WTC11 (cell line): ENCODE measurements around the gene SIRT5. TPM values are rescaled to one million over a fixed set of nuclear protein-coding genes. Genes with fewer than 3 reads are reported as not detected.

Experiments
- ATAC-seq: fragments of 200-7000 bp; cut with Tn5 transposase; 2 replicates; pipeline ENCODE4 v1.10.0; 2021; ENCODE audit warnings: mild to moderate bottlenecking, moderate library complexity
- CTCF ChIA-PET: fragments of 300-600 bp; sonication (Branson Sonifier 250); formaldehyde crosslinking; loops from one replicate; lab custom pipeline; 2021; ENCODE audit warnings: antibody characterized with exemption; lab: Charles Lee
- POLR2A ChIA-PET: fragments of 350-600 bp; sonication (Branson Sonifier 250); formaldehyde crosslinking; loops from one replicate; lab custom pipeline; 2021; ENCODE audit warnings: antibody characterized with exemption; lab: Charles Lee
- DNase-seq: peaks from one replicate; pipeline ENCODE4 v3.0.0; 2021; ENCODE audit warnings: low spot score
- H3K27ac Mint-ChIP-seq: 2 replicates; pipeline ENCODE4 v1.8.0; 2021; ENCODE audit warnings: mixed read lengths
- H3K27me3 Mint-ChIP-seq: 2 replicates; pipeline ENCODE4 v1.8.0; 2021; ENCODE audit warnings: low read depth, mild to moderate bottlenecking, moderate library complexity, mixed read lengths
- H3K36me3 Mint-ChIP-seq: 2 replicates; pipeline ENCODE4 v1.8.0; 2021; ENCODE audit warnings: mixed read lengths
- H3K4me1 Mint-ChIP-seq: 2 replicates; pipeline ENCODE4 v1.8.0; 2022; ENCODE audit warnings: mixed read lengths
- H3K4me3 Mint-ChIP-seq: 2 replicates; pipeline ENCODE4 v1.8.0; 2021; ENCODE audit warnings: mild to moderate bottlenecking, moderate library complexity, mixed read lengths
- H3K9me3 Mint-ChIP-seq: 2 replicates; pipeline ENCODE4 v1.8.0; 2021; ENCODE audit warnings: mixed read lengths
- AR ChIP-seq: fragments of 250-450 bp; sonication (Bioruptor Pico); IDR thresholded peaks from 2 replicates; pipeline ENCODE4 v1.9.0; 2021; ENCODE audit warnings: mild to moderate bottlenecking
- ERG ChIP-seq: fragments of 250-450 bp; sonication (Bioruptor Pico); IDR thresholded peaks from 2 replicates; pipeline ENCODE4 v1.8.0; 2021; ENCODE audit warnings: mild to moderate bottlenecking
- FOXP1 ChIP-seq: sonication (generic); formaldehyde crosslinking; IDR thresholded peaks from 2 replicates; pipeline ENCODE4 v1.8.0; 2022; ENCODE audit warnings: missing genetic modification reagents, mild to moderate bottlenecking, moderate library complexity, borderline replicate concordance
- GABPB1 ChIP-seq: sonication (generic); formaldehyde crosslinking; IDR thresholded peaks from 2 replicates; pipeline ENCODE4 v1.8.1; 2023; ENCODE audit warnings: mild to moderate bottlenecking, missing genetic modification reagents
- HMGA2 ChIP-seq: fragments of 250-450 bp; sonication (Bioruptor Pico); IDR thresholded peaks from 2 replicates; pipeline ENCODE4 v1.4.0; 2021; ENCODE audit warnings: mild to moderate bottlenecking, moderate library complexity
- NR3C1 ChIP-seq: sonication (generic); formaldehyde crosslinking; conservative IDR thresholded peaks from 2 replicates; pipeline ENCODE4 v1.8.1; 2023; ENCODE audit warnings: low read depth, mild to moderate bottlenecking, missing genetic modification reagents
- PRDM15 ChIP-seq: sonication (generic); formaldehyde crosslinking; IDR thresholded peaks from 2 replicates; pipeline ENCODE4 v1.8.0; 2022; ENCODE audit warnings: missing genetic modification reagents
- SMAD3 ChIP-seq: sonication (generic); formaldehyde crosslinking; IDR thresholded peaks from 2 replicates; pipeline ENCODE4 v1.8.0; 2022; ENCODE audit warnings: missing genetic modification reagents, mild to moderate bottlenecking, borderline replicate concordance
- ZNF121 ChIP-seq: sonication (generic); formaldehyde crosslinking; IDR thresholded peaks from 2 replicates; pipeline ENCODE4 v1.8.0; 2023; ENCODE audit warnings: missing genetic modification reagents
- ZNF219 ChIP-seq: sonication (generic); formaldehyde crosslinking; IDR thresholded peaks from 2 replicates; pipeline ENCODE4 v1.8.0; 2023; ENCODE audit warnings: missing genetic modification reagents, mild to moderate bottlenecking, borderline replicate concordance
- ZNF281 ChIP-seq: sonication (generic); formaldehyde crosslinking; IDR thresholded peaks from 2 replicates; pipeline ENCODE4 v1.8.0; 2023; ENCODE audit warnings: mild to moderate bottlenecking, missing genetic modification reagents
- total RNA-seq: library from RNA; stranded (reverse); gene quantifications from 3 replicates; pipeline ENCODE4 v1.2.3, GENCODE V29; 2021
- TF ChIP-seq, protein P1 (sequence below): sonication (generic); formaldehyde crosslinking; IDR thresholded peaks from 2 replicates; pipeline ENCODE4 v1.8.1; 2022; ENCODE audit warnings: mild to moderate bottlenecking, missing genetic modification reagents, moderate library complexity, borderline replicate concordance
- TF ChIP-seq, protein P2 (sequence below): fragments of 250-450 bp; sonication (Bioruptor Pico); IDR thresholded peaks from 2 replicates; pipeline ENCODE4 v2.1.2; 2022; ENCODE audit warnings: mild to moderate bottlenecking, moderate library complexity

SIRT5 gene
- total RNA-seq, 1 experiment from 2014 or later = 11.8 TPM

DNA sequence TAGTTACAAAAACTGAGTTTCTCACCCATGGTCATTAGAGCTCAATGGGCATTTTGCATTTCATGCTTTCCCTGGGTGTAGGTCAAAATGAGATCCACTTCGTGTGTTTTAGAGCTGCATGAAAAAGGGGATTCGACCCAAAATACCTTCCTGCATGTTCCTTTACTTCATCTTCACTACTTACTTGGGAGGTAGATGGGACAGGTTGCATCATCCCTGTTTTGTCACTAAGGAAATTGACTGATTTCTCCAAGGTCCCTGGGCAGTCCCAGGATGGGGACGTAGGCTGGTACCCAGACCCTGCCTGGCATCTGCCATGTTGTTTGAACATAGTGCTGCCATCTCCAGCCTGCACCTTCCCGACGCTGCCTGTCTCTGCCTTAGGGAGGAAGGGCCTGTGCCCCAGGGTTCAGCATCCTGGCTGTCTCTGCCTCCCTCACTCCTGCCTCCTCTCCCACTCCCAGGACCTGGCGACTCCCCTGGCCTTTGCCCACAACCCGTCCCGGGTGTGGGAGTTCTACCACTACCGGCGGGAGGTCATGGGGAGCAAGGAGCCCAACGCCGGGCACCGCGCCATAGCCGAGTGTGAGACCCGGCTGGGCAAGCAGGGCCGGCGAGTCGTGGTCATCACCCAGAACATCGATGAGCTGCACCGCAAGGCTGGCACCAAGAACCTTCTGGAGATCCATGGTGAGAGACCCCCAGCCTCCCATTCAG lies 17.0 kb downstream of the SIRT5 start (continued):
- no peak for TF ChIP-seq AR (CRISPR knock-in tag)

DNA sequence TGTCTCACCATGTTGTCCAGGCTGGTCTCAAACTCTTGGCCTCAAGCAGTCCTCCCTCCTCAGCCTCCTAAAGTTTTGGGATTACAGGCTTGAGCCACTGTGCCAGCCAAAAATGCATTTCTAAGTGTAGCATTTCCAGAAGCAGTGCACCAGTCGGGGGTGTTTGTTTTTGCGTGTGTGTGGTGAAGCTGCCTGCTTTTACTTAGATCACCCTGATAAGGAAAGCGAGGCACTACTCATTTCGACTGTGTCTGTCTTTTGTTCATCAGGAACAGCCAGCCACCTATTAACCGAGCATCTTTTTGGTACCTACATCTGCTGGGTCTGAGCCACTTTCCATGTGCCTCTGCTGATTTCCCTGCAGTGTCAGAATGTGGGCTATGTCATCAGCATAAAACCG lies 18.7 kb downstream of the SIRT5 start:
- H3K36me3 Mint-ChIP-seq = peaks cover 15% of the 10 kb centered on the region
- CTCF ChIA-PET = interaction anchor here (0.7 to 2.3 kb wide), 2 partner anchors 18 to 753 kb away, joined by 3 to 9 read pairs; partner anchors contain the start of gene SIRT5
- no peaks in the 10 kb centered on the region for H3K9me3 Mint-ChIP-seq
- TF ChIP-seq, protein P1, sequence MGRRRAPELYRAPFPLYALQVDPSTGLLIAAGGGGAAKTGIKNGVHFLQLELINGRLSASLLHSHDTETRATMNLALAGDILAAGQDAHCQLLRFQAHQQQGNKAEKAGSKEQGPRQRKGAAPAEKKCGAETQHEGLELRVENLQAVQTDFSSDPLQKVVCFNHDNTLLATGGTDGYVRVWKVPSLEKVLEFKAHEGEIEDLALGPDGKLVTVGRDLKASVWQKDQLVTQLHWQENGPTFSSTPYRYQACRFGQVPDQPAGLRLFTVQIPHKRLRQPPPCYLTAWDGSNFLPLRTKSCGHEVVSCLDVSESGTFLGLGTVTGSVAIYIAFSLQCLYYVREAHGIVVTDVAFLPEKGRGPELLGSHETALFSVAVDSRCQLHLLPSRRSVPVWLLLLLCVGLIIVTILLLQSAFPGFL (CRISPR knock-in tag) = no peak
- TF ChIP-seq GABPB1 (CRISPR knock-in tag) (no peak), ZNF219 (CRISPR knock-in tag) (no peak), ZNF281 (CRISPR knock-in tag) (no peak), FOXP1 (CRISPR knock-in tag) (no peak), PRDM15 (no peak), SMAD3 (CRISPR knock-in tag) (no peak), HMGA2 (CRISPR knock-in tag) (no peak), ZNF121 (CRISPR knock-in tag) (no peak), NR3C1 (CRISPR knock-in tag) (no peak), ERG (CRISPR knock-in tag) (no peak)
- TF ChIP-seq, protein P2, sequence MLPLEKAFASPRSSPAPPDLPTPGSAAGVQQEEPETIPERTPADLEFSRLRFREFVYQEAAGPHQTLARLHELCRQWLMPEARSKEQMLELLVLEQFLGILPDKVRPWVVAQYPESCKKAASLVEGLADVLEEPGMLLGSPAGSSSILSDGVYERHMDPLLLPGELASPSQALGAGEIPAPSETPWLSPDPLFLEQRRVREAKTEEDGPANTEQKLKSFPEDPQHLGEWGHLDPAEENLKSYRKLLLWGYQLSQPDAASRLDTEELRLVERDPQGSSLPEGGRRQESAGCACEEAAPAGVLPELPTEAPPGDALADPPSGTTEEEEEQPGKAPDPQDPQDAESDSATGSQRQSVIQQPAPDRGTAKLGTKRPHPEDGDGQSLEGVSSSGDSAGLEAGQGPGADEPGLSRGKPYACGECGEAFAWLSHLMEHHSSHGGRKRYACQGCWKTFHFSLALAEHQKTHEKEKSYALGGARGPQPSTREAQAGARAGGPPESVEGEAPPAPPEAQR (CRISPR knock-in tag) = no peak
- TF ChIP-seq, all 79 proteins: peak for 0
- POLR2A ChIA-PET = no interaction called here
- no peaks in the 10 kb centered on the region for H3K27me3 Mint-ChIP-seq
- no peak overlapping the region for H3K4me3 Mint-ChIP-seq
- no peak overlapping the region for H3K27ac Mint-ChIP-seq
- ATAC-seq = no peak
- no peaks in the 10 kb centered on the region for H3K4me1 Mint-ChIP-seq
- DNase-seq = no peak
